Keratinocyte (primary cell): ENCODE data around the gene RFX2. TPM values are rescaled to one million over a fixed set of nuclear protein-coding genes. Genes with fewer than 3 reads are reported as not detected.

Experiments used
- DNase-seq: peaks from one replicate; pipeline ENCODE4 v3.0.0-alpha.2; 2011; ENCODE audit warnings: low read depth, missing footprints, low spot score
- FAIRE-seq: peaks from 2 replicates; lab custom pipeline; 2011; peaks lifted over from hg19 to GRCh38; lab: Jason Lieb, UNC
- H2AFZ ChIP-seq: 2 replicates; pipeline ENCODE4 v1.6.0; 2012; ENCODE audit warnings: low read length, control low read depth, inconsistent platforms; ENCODE audit not compliant: control insufficient read depth
- H3K27ac ChIP-seq: 2 replicates; pipeline ENCODE4 v1.5.1; 2011; ENCODE audit warnings: low read length; ENCODE audit not compliant: control insufficient read depth, insufficient read depth
- H3K27me3 ChIP-seq: 3 replicates; pipeline ENCODE4 v1.6.0; 2011; ENCODE audit warnings: low read length; ENCODE audit not compliant: control insufficient read depth, insufficient read depth; ENCODE audit errors: extremely low read depth
- H3K36me3 ChIP-seq, 2 experiments: 2 replicates in 1 of 2; 3 replicates in 1 of 2; pipeline ENCODE4 v1.5.1; 2011; ENCODE audit warnings: low read length in 2 of 2, mild to moderate bottlenecking in 1 of 2; ENCODE audit not compliant: control insufficient read depth in 2 of 2, insufficient read depth in 2 of 2; ENCODE audit errors: extremely low read depth in 1 of 2
- H3K4me1 ChIP-seq: 3 replicates; pipeline ENCODE4 v1.5.1; 2011; ENCODE audit warnings: low read length; ENCODE audit not compliant: control insufficient read depth, insufficient read depth; ENCODE audit errors: extremely low read depth
- H3K4me2 ChIP-seq: 3 replicates; pipeline ENCODE4 v1.6.0; 2011; ENCODE audit warnings: low read depth, low read length; ENCODE audit not compliant: control insufficient read depth, insufficient read depth; ENCODE audit errors: extremely low read depth
- H3K4me3 ChIP-seq, 3 experiments: fragments of 200-600 bp in 1 of 3; sonication (generic) in 1 of 3; 2 replicates in 2 of 3; 3 replicates in 1 of 3; pipeline ENCODE4 v1.5.1; 2011 to 2016; ENCODE audit warnings: low read length in 3 of 3, mild to moderate bottlenecking in 3 of 3, control low read depth in 2 of 3, inconsistent platforms in 1 of 3, low read depth in 1 of 3, mixed read lengths in 1 of 3, mixed run types in 1 of 3, moderate library complexity in 1 of 3; ENCODE audit not compliant: control insufficient read depth in 2 of 3, insufficient read depth in 2 of 3; ENCODE audit errors: extremely low read depth in 1 of 3
- H3K79me2 ChIP-seq: 2 replicates; pipeline ENCODE4 v1.6.0; 2012; ENCODE audit warnings: low read length; ENCODE audit not compliant: control insufficient read depth, insufficient read depth
- H3K9ac ChIP-seq: 3 replicates; pipeline ENCODE4 v1.6.0; 2011; ENCODE audit warnings: low read length; ENCODE audit not compliant: control insufficient read depth, insufficient read depth; ENCODE audit errors: extremely low read depth
- H3K9me1 ChIP-seq: 3 replicates; pipeline ENCODE4 v1.6.0; 2011; ENCODE audit warnings: low read length; ENCODE audit not compliant: control insufficient read depth, insufficient read depth; ENCODE audit errors: extremely low read depth
- H3K9me3 ChIP-seq: 2 replicates; pipeline ENCODE4 v1.5.1; 2012; ENCODE audit warnings: low read depth, low read length; ENCODE audit not compliant: control insufficient read depth
- H4K20me1 ChIP-seq: 3 replicates; pipeline ENCODE4 v1.6.0; 2011; ENCODE audit warnings: low read length; ENCODE audit not compliant: control insufficient read depth, insufficient read depth; ENCODE audit errors: extremely low read depth
- EZH2 ChIP-seq: IDR thresholded peaks from one replicate; pipeline ENCODE4 v1.6.1; 2012; ENCODE audit warnings: inconsistent platforms, mild to moderate bottlenecking, low read length, moderate library complexity
- dilution Hi-C: fragments of 300-500 bp; cut with MboI; formaldehyde crosslinking; loops from one replicate; pipeline ENCODE4 v1.7.0; 2020; ENCODE audit warnings: low sequenced_read_pairs; ENCODE audit not compliant: extremely low pct_ligation_motif_present
- polyA plus RNA-seq, 5 experiments: library from polyadenylated mRNA; depleted of rRNA in 3 of 5; stranded (reverse) in 3 of 5; stranded (forward) in 1 of 5; unstranded in 1 of 5; fragments of >200 nt; gene quantifications; 1 replicate in 1 of 5; 2 replicates in 3 of 5; 3 replicates in 1 of 5; pipeline versions ENCODE4 v1.2.1 to v1.2.3, GENCODE V29; 2011 to 2012; ENCODE audit warnings: missing spikeins in 2 of 5, low read depth in 1 of 5, low replicate concordance in 1 of 5
- TF ChIP-seq, protein P1 (sequence below), 3 experiments: IDR thresholded peaks in 1 of 3; conservative IDR thresholded peaks in 1 of 3; optimal IDR thresholded peaks in 1 of 3; 2 replicates in 2 of 3; 3 replicates in 1 of 3; pipeline versions ENCODE3 to v1.5.1; 2011; ENCODE audit warnings: low read length in 3 of 3, mild to moderate bottlenecking in 3 of 3, moderate library complexity in 2 of 3, control low read depth in 1 of 3, inconsistent platforms in 1 of 3; ENCODE audit not compliant: insufficient read depth in 2 of 3; ENCODE audit errors: extremely low read depth in 1 of 3

RFX2 gene
- polyA plus RNA-seq, 1 donor (not counting 4 experiments of a cell fraction or from before 2014, with no cell fraction given) = 5.8 TPM

DNA sequence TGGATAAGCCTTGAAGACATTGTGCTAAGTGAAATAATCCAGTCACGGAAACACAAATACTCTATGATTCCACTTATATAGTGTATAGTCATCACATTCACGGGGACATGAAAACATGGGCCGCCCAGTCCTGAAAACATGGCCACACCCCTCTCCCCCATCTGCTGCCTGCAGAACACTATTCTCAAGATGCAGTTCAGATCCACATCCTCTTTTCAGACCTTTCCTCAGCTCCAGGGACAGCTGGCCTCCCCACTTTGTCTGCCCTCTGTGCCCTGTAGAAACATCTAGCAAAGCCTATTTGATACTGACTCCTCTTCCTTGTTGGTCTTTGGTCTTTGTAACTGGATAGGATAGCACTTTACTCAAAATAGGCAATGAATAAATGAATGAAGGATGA, 8.3 kb downstream of the RFX2 start:
- Histone ChIP-seq H3K4me1 (peaks cover 70% of the 10 kb centered on the region), H3K9ac (no peak overlapping the region), H3K79me2 (peaks cover 52% of the 10 kb centered on the region), H4K20me1 (no peaks in the 10 kb centered on the region), H3K9me3 (no peaks in the 10 kb centered on the region), H3K4me3 (no peak overlapping the region), H3K4me2 (peak overlapping the region; percentile 61), H3K9me1 (peaks cover 2% of the 10 kb centered on the region), H3K27ac (peak overlapping the region; percentile 89), H2AFZ (no peak overlapping the region), H3K36me3 (peaks cover 0 to 7% of the 10 kb centered on the region in 2 experiments), H3K27me3 (no peaks in the 10 kb centered on the region)
- dilution Hi-C loops = no loop called here
- DNase-seq = no peak
- TF ChIP-seq, protein P1, sequence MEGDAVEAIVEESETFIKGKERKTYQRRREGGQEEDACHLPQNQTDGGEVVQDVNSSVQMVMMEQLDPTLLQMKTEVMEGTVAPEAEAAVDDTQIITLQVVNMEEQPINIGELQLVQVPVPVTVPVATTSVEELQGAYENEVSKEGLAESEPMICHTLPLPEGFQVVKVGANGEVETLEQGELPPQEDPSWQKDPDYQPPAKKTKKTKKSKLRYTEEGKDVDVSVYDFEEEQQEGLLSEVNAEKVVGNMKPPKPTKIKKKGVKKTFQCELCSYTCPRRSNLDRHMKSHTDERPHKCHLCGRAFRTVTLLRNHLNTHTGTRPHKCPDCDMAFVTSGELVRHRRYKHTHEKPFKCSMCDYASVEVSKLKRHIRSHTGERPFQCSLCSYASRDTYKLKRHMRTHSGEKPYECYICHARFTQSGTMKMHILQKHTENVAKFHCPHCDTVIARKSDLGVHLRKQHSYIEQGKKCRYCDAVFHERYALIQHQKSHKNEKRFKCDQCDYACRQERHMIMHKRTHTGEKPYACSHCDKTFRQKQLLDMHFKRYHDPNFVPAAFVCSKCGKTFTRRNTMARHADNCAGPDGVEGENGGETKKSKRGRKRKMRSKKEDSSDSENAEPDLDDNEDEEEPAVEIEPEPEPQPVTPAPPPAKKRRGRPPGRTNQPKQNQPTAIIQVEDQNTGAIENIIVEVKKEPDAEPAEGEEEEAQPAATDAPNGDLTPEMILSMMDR (optimal IDR thresholded peaks at IDR 0.05 in 1 of 3, IDR thresholded peaks at IDR 0.05 in 1 of 3, conservative IDR thresholded peaks at IDR 0.05 in 1 of 3; ENCODE audit: extremely low read depth in 1 of 3, insufficient read depth in 2 of 3, low read length in 3 of 3) = no peak
- no peak for FAIRE-seq

DNA sequence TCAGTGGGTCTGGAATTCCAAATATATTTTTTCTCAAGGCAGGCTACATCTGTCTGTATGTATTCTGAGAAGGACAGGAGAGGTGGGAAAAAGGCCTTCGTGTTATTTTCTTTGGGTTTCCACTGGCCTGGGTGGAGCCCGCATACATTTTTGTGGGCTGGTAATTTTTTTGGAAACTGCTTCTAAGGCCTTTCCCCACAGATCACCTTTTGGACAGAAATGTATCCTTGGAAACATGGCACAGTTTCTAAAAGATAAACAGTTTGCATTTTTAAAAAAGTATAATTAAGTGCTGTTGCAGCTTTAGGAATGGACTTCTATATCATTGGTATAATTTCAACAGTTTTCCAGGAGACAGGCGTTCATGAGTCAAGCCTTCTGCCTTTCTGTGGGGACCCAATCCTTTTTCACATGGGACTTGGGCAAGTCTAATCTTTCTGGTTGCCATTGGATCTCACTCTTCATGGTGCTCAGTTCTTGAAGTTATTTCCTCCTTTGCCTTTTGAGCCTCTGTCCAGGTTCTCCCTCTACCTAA, 8.9 kb downstream of the RFX2 start:
- H3K9ac ChIP-seq = no peak overlapping the region
- peaks cover 53% of the 10 kb centered on the region for H3K79me2 ChIP-seq
- FAIRE-seq = no peak
- H3K36me3 ChIP-seq = peaks cover 0 to 7% of the 10 kb centered on the region in 2 experiments
- peak overlapping the region; percentile 89 for H3K27ac ChIP-seq
- H3K27me3 ChIP-seq = no peaks in the 10 kb centered on the region
- no peak for DNase-seq
- H3K9me3 ChIP-seq = no peaks in the 10 kb centered on the region
- dilution Hi-C loops = no loop called here
- H2AFZ ChIP-seq = no peak overlapping the region
- TF ChIP-seq, protein P1 (optimal IDR thresholded peaks at IDR 0.05 in 1 of 3, IDR thresholded peaks at IDR 0.05 in 1 of 3, conservative IDR thresholded peaks at IDR 0.05 in 1 of 3; ENCODE audit: extremely low read depth in 1 of 3, insufficient read depth in 2 of 3, low read length in 3 of 3) = no peak
- TF ChIP-seq EZH2 = no peak
- H4K20me1 ChIP-seq = no peaks in the 10 kb centered on the region
- peaks cover 68% of the 10 kb centered on the region for H3K4me1 ChIP-seq
- peak overlapping the region; percentile 26 for H3K4me2 ChIP-seq
- H3K9me1 ChIP-seq = peaks cover under 1% of the 10 kb centered on the region
- no peak overlapping the region for H3K4me3 ChIP-seq
